Sigmoid colon (tissue), 7 donors: ENCODE results near the gene AP3B2. TPM values are rescaled to one million over a fixed set of nuclear protein-coding genes. Genes with fewer than 3 reads are reported as not detected.

ENCODE experiments used
- DNase-seq: peaks from one replicate; pipeline ENCODE4 v3.0.0-alpha.2; 2019
- H3K27ac ChIP-seq, 4 donors: fragments of 200-600 bp; sonication (generic); one replicate each; pipeline ENCODE4 v1.5.1; 2016 to 2019; ENCODE audit warnings: mild to moderate bottlenecking in 1 of 4
- H3K27me3 ChIP-seq, 3 donors: fragments of 200-600 bp; sonication (generic); one replicate each; pipeline ENCODE4 v1.5.1; 2019; ENCODE audit warnings: mild to moderate bottlenecking in 1 of 3
- H3K36me3 ChIP-seq, 4 donors: fragments of 200-600 bp; sonication (generic); one replicate each; pipeline ENCODE4 v1.5.1; 2016 to 2019
- H3K4me1 ChIP-seq, 4 donors: fragments of 200-600 bp; sonication (generic); one replicate each; pipeline ENCODE4 v1.5.1; 2017 to 2019
- H3K4me3 ChIP-seq, 4 donors: fragments of 200-600 bp; sonication (generic); one replicate each; pipeline ENCODE4 v1.5.1; 2017 to 2019; ENCODE audit warnings: mild to moderate bottlenecking in 2 of 4, moderate library complexity in 1 of 4
- H3K9me3 ChIP-seq, 4 donors: fragments of 200-600 bp in 3 of 4; sonication (generic) in 3 of 4; one replicate each; pipeline versions ENCODE4 v1.5.1 to v1.6.1; 2013 to 2019
- EP300 ChIP-seq, 4 donors: sonication (generic); formaldehyde crosslinking; IDR thresholded peaks; one replicate each; pipeline ENCODE4 v1.6.1; 2017; ENCODE audit warnings: antibody characterized with exemption in 4 of 4
- POLR2A ChIP-seq, 2 donors: fragments of 450-650 bp; IDR thresholded peaks; one replicate each; pipeline ENCODE4 v1.6.1; 2016; ENCODE audit warnings: antibody characterized with exemption in 2 of 2, mild to moderate bottlenecking in 2 of 2, moderate library complexity in 2 of 2
- POLR2AphosphoS5 ChIP-seq, 4 donors: sonication (generic); formaldehyde crosslinking; IDR thresholded peaks; one replicate each; pipeline ENCODE4 v1.6.1; 2017; ENCODE audit warnings: antibody characterized with exemption in 4 of 4
- WGBS, 2 donors: extraction: QIAGEN DNeasy Blood & Tissue Kit; methylation state at CpG; one replicate each; pipeline ENCODE4 v1.1.7; 2013; 5-methylcytosine and 5-hydroxymethylcytosine counted together
- intact Hi-C: fragments of 100-400 bp; cut with DNase I; formaldehyde crosslinking; loops from one replicate; pipeline ENCODE4 v1.15.1; 2023
- polyA plus RNA-seq, 3 donors: library from polyadenylated mRNA; stranded (reverse); fragments of 200-250 nt; gene quantifications; one replicate each; pipeline ENCODE4 v1.2.3, GENCODE V29; 2013
- total RNA-seq, 4 donors: library from RNA; depleted of rRNA; stranded (reverse); fragments of >200 nt; gene quantifications; one replicate each; pipeline ENCODE4 v1.1.0, GENCODE V29; 2016
- TF ChIP-seq, protein P1 (sequence below), 4 experiments: fragments of 450-650 bp in 3 of 4; fragments of 200-600 bp in 1 of 4; IDR thresholded peaks; one replicate each; pipeline ENCODE4 v1.5.1; 2016 to 2019; ENCODE audit warnings: antibody characterized with exemption in 4 of 4, mild to moderate bottlenecking in 3 of 4, moderate library complexity in 2 of 4
- donor health status: healthy with polysubstance abuse.
- donor health status: Bipolar disorder and iron deficiency.
- donor health status: healthy.

Gene AP3B2
- total and polyA plus RNA-seq, 7 donors: 0.60 to 9.3 (median 1.9) TPM; not detected in 1

DNA sequence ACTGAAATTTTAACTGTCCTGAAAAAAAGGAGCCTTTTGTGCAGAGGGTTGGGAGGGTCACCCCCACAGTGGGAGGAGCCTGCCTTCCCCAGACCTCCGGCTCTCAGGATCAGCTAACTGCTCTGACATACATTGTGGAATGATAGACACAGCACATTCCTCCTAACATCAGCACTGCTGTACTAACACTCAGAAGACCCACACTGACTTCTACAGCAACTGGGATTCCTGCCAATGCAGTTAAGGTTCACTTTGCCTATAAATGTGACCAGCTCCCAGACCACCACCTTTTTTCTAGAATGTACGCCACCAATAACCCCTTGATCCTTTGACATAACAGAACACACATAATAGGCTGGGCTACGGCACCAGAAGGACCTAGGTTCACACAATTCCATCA lies 65.7 kb downstream of the AP3B2 start:
- 48 to 56% methylated on average over 3 of the region's 3 CpGs for WGBS, 2 donors
- intact Hi-C loops: no loop called here
- Histone ChIP-seq H3K27me3 (peaks cover 0 to 27% (median 0%) of the 10 kb centered on the region in 3 donors), H3K27ac (no peak overlapping the region), H3K36me3 (no peaks in the 10 kb centered on the region), H3K4me1 (peaks cover 0 to 28% (median 27%) of the 10 kb centered on the region in 4 donors), H3K9me3 (no peaks in the 10 kb centered on the region), H3K4me3 (no peak overlapping the region)
- no peak for DNase-seq
- TF ChIP-seq, protein P1, sequence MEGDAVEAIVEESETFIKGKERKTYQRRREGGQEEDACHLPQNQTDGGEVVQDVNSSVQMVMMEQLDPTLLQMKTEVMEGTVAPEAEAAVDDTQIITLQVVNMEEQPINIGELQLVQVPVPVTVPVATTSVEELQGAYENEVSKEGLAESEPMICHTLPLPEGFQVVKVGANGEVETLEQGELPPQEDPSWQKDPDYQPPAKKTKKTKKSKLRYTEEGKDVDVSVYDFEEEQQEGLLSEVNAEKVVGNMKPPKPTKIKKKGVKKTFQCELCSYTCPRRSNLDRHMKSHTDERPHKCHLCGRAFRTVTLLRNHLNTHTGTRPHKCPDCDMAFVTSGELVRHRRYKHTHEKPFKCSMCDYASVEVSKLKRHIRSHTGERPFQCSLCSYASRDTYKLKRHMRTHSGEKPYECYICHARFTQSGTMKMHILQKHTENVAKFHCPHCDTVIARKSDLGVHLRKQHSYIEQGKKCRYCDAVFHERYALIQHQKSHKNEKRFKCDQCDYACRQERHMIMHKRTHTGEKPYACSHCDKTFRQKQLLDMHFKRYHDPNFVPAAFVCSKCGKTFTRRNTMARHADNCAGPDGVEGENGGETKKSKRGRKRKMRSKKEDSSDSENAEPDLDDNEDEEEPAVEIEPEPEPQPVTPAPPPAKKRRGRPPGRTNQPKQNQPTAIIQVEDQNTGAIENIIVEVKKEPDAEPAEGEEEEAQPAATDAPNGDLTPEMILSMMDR (IDR thresholded peaks at IDR 0.05): no peak
- TF ChIP-seq POLR2AphosphoS5 (IDR thresholded peaks at IDR 0.05) (no peak), POLR2A (IDR thresholded peaks at IDR 0.05) (no peak), EP300 (IDR thresholded peaks at IDR 0.05) (no peak)

DNA sequence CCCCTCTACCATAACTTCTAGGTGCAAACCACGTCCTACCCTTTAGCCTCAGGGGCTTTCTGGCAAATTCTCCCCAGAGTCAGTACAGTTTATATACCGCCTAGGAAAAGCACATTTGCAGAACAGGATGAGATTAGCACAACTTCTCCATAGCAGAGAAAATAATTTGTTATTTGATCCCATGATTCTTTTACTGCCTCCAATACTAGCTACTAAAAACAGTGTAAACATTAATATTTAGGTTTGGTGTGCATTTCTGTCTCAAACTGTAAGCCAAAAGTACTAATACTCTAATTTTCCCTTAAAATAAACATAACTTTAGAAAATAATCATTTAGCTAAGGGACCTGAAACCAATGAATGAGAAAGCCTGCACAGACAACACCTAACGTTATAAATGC lies 67.0 kb downstream of the AP3B2 start:
- DNase-seq: no peak
- Histone ChIP-seq H3K9me3 (no peaks in the 10 kb centered on the region), H3K27ac (no peak overlapping the region), H3K36me3 (no peaks in the 10 kb centered on the region), H3K27me3 (peaks cover 0 to 27% (median 0%) of the 10 kb centered on the region in 3 donors), H3K4me3 (no peak overlapping the region), H3K4me1 (peaks cover 0 to 19% (median 18%) of the 10 kb centered on the region in 4 donors)
- 39 to 55% methylated on average over 3 of the region's 3 CpGs for WGBS, 2 donors
- intact Hi-C loops: no loop called here
- TF ChIP-seq EP300 (IDR thresholded peaks at IDR 0.05) (no peak), POLR2AphosphoS5 (IDR thresholded peaks at IDR 0.05) (no peak), POLR2A (IDR thresholded peaks at IDR 0.05) (no peak)
- TF ChIP-seq, protein P1 (IDR thresholded peaks at IDR 0.05): no peak

DNA sequence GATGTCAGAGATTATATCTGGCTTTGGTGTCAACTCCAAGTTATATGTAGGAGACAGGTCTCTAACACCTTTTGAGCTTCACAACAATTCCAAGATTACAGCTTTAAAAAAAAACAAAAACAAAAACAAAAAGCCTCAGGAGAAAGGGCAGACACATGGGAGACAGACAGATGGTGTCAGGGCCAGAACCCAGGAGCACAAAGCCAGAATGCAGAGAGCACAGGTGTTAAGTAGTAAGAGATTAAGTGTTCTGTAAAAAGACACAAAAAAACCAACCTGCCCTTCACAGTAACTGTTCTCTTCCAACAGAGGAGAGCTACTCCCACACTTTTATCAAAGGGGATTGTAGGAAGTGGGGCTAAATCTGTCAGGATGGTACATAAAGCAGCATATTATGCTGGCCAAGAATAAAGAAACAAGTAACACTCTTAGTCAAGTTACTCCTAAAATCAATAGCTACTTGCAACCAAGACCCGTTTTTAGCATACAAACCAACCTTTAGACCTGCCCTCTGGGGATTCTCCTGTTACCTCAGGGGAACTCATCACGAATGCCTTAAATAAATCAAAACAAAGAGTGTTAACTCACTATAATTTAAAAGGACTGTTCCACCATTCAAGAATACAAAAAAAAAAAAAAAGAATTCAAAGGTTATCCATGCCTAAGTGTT lies 68.4 kb downstream of the AP3B2 start:
- peaks cover 0 to 19% (median 0%) of the 10 kb centered on the region in 3 donors for H3K27me3 ChIP-seq
- no peaks in the 10 kb centered on the region for H3K9me3 ChIP-seq
- intact Hi-C loops: no loop called here
- no peak for TF ChIP-seq POLR2AphosphoS5 (IDR thresholded peaks at IDR 0.05)
- H3K36me3 ChIP-seq: no peaks in the 10 kb centered on the region
- no peak overlapping the region for H3K27ac ChIP-seq
- no peak overlapping the region for H3K4me3 ChIP-seq
- DNase-seq: no peak
- peaks cover 0 to 5% (median 4%) of the 10 kb centered on the region in 4 donors for H3K4me1 ChIP-seq
- WGBS, 2 donors: 20 to 37% methylated on average over 2 of the region's 2 CpGs

DNA sequence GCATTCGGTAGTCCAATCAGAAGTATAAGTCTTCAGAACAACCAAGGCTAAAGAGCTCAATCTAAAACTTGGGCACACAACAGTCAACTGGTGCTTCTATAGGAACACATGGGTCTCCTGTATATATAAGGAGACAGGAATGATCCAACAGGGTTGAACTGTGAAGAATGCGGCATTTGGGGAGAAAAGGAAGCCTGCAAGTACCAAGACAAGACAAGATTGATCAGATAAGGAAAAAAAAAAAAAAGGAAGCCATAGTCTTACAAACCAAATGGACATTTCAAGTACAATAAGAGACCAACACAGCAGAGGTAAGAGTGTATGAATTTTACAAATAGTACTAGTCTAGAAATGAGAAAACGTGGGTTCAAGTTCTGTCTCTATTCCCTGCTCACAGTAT lies 69.0 kb downstream of the AP3B2 start:
- TF ChIP-seq POLR2AphosphoS5 (IDR thresholded peaks at IDR 0.05) (no peak), POLR2A (IDR thresholded peaks at IDR 0.05) (no peak), EP300 (IDR thresholded peaks at IDR 0.05) (no peak)
- TF ChIP-seq, protein P1 (IDR thresholded peaks at IDR 0.05): no peak
- intact Hi-C loops: no loop called here

DNA sequence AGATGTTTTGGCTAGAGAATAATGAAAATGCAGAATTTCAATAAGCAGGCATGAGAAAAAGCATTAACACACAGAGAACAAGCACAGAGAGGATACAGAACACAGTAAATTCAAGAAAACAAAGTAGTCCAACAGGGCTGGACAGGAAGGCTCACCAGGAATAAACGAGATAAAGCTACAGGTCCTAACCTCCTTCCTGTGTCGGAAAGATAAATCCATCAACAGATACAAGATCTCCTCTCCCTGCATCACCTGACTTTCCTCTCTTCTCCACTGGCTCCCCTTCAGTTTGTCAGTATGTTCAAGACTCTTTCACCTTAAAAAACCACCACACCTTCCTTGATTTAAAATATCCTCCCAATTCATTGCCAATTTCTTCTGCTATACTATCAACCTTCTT lies 73.9 kb downstream of the AP3B2 start:
- Histone ChIP-seq H3K36me3 (no peaks in the 10 kb centered on the region), H3K4me3 (no peak overlapping the region), H3K4me1 (no peaks in the 10 kb centered on the region), H3K27me3 (no peaks in the 10 kb centered on the region), H3K27ac (no peak overlapping the region), H3K9me3 (no peaks in the 10 kb centered on the region)
- DNase-seq: no peak
- WGBS, 2 donors: 32 to 51% methylated on average over 2 of the region's 2 CpGs
- intact Hi-C loops: no loop called here
- TF ChIP-seq, protein P1 (IDR thresholded peaks at IDR 0.05): no peak

More for the DNA sequence above, 69.0 kb downstream of the AP3B2 start:
- Histone ChIP-seq H3K36me3 (no peaks in the 10 kb centered on the region), H3K4me3 (no peak overlapping the region), H3K9me3 (no peaks in the 10 kb centered on the region), H3K4me1 (no peaks in the 10 kb centered on the region), H3K27me3 (peaks cover 0 to 13% (median 0%) of the 10 kb centered on the region in 3 donors), H3K27ac (no peak overlapping the region)
- no peak for DNase-seq
- WGBS, 2 donors: 63 to 65% methylated on average over 3 of the region's 3 CpGs
